Kidney (tissue), 14 donors: Measurements from ENCODE around the gene ARHGAP22. TPM values are rescaled to one million over a fixed set of nuclear protein-coding genes. Genes with fewer than 3 reads are reported as not detected.
A peak's percentile ranks its signal among the peaks of the same experiment; 100 is the strongest.

Experiments
- DNase-seq, 5 donors: peaks; one replicate each; pipeline ENCODE4 v3.0.0-alpha.2; 2013 to 2020
- FAIRE-seq: peaks from 2 replicates; lab custom pipeline; 2012; peaks lifted over from hg19 to GRCh38; lab: Jason Lieb, UNC
- H3K27ac ChIP-seq, 2 donors: one replicate each; pipeline ENCODE4 v1.7.0; 2013; ENCODE audit warnings: low read depth in 2 of 2, low read length in 2 of 2, inconsistent platforms in 1 of 2
- H3K27me3 ChIP-seq: one replicate; pipeline ENCODE4 v1.7.1; 2013; ENCODE audit warnings: low read length, inconsistent platforms; ENCODE audit not compliant: control insufficient read depth, insufficient read depth
- H3K36me3 ChIP-seq, 3 donors: one replicate each; pipeline versions ENCODE4 v1.7.0 to v1.7.1; 2013; ENCODE audit warnings: low read length in 3 of 3, control low read depth in 1 of 3, inconsistent platforms in 1 of 3; ENCODE audit not compliant: insufficient read depth in 3 of 3, control insufficient read depth in 2 of 3
- H3K4me1 ChIP-seq, 3 donors: one replicate each; pipeline versions ENCODE4 v1.7.0 to v1.7.1; 2013; ENCODE audit warnings: low read length in 3 of 3, inconsistent platforms in 1 of 3, low read depth in 1 of 3; ENCODE audit not compliant: control insufficient read depth in 2 of 3, insufficient read depth in 2 of 3
- H3K4me3 ChIP-seq, 3 donors: one replicate each; pipeline versions ENCODE4 v1.7.0 to v1.8.1; 2013; ENCODE audit warnings: low read length in 3 of 3, control low read depth in 1 of 3, inconsistent platforms in 1 of 3
- H3K9ac ChIP-seq, 3 donors: one replicate each; pipeline versions ENCODE4 v1.7.0 to v1.7.1; 2013; ENCODE audit warnings: low read length in 3 of 3, control low read depth in 1 of 3, inconsistent platforms in 1 of 3
- H3K9me3 ChIP-seq, 3 donors: one replicate each; pipeline versions ENCODE4 v1.7.0 to v1.7.1; 2013; ENCODE audit warnings: low read length in 3 of 3, control low read depth in 1 of 3, inconsistent platforms in 1 of 3; ENCODE audit not compliant: control insufficient read depth in 2 of 3, insufficient read depth in 1 of 3
- intact Hi-C: fragments of 100-400 bp; cut with DNase I; formaldehyde crosslinking; loops from one replicate; pipeline ENCODE4 v1.11.1; 2022
- polyA plus RNA-seq: library from polyadenylated mRNA; stranded (reverse); fragments of 350-450 nt; fragmentation: Illumina TruSeq; extraction: RNeasy Lipid Tissue Mini Kit (QIAGEN cat#74804); gene quantifications from one replicate; pipeline ENCODE4 v1.2.3, GENCODE V29; 2014; ENCODE audit warnings: low read depth, low replicate concordance; ENCODE audit not compliant: insufficient read depth
- total RNA-seq: library from RNA; stranded (reverse); fragmentation: NEBNext Ultra II Directional; extraction: Animal tissue kit (Norgen Biotek cat#: 25700); gene quantifications from one replicate; pipeline ENCODE4 v1.2.1, GENCODE V29; 2021
- TF ChIP-seq, protein P1 (sequence below): IDR thresholded peaks from 3 replicates; pipeline ENCODE4 v1.5.1; 2012; ENCODE audit warnings: mild to moderate bottlenecking, moderate library complexity, borderline replicate concordance; ENCODE audit not compliant: insufficient read depth; ENCODE audit errors: extremely low read depth
- donor health status: control.
- donor health status: control.
- donor health status: control.
- donor health status: control.
- donor health status: control.
- donor health status: DM: yes; HTN: yes; CAD: no.
- donor health status: Normal renal cell carcinoma (clear cell type).

ARHGAP22 gene
- total and polyA plus RNA-seq, 2 donors from 2014 or later: 0.62 to 6.6 TPM

DNA sequence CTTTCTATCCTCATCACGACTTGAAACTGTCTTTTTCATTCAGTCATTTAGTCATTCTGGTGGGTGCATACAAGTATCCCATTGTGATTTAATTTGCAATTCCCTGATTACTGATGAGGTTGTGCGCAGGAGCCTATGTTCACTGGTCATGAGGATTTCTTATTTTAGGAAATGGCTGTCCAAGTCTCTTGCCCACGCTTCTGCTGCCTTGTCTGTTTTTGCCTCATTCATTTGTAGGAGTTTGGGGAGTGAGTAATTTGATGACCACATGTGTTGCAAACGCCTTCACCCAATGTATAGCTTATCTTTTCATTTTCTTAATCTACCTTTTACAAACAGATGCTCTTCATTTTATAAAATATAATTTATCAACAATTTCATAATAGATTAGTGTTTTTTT lies 127.3 kb downstream of the ARHGAP22 start:
- Histone ChIP-seq H3K27ac (no peak overlapping the region), H3K4me1 (no peaks in the 10 kb centered on the region), H3K9me3 (no peaks in the 10 kb centered on the region), H3K4me3 (no peak overlapping the region), H3K36me3 (no peaks in the 10 kb centered on the region), H3K27me3 (no peaks in the 10 kb centered on the region), H3K9ac (no peak overlapping the region)
- TF ChIP-seq, protein P1, sequence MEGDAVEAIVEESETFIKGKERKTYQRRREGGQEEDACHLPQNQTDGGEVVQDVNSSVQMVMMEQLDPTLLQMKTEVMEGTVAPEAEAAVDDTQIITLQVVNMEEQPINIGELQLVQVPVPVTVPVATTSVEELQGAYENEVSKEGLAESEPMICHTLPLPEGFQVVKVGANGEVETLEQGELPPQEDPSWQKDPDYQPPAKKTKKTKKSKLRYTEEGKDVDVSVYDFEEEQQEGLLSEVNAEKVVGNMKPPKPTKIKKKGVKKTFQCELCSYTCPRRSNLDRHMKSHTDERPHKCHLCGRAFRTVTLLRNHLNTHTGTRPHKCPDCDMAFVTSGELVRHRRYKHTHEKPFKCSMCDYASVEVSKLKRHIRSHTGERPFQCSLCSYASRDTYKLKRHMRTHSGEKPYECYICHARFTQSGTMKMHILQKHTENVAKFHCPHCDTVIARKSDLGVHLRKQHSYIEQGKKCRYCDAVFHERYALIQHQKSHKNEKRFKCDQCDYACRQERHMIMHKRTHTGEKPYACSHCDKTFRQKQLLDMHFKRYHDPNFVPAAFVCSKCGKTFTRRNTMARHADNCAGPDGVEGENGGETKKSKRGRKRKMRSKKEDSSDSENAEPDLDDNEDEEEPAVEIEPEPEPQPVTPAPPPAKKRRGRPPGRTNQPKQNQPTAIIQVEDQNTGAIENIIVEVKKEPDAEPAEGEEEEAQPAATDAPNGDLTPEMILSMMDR: no peak
- FAIRE-seq: no peak
- intact Hi-C loops: no loop called here
- no peak for DNase-seq

- Histone ChIP-seq H3K36me3 (no peaks in the 10 kb centered on the region), H3K27me3 (no peaks in the 10 kb centered on the region), H3K9ac (no peak overlapping the region), H3K4me1 (no peaks in the 10 kb centered on the region), H3K27ac (no peak overlapping the region), H3K9me3 (no peaks in the 10 kb centered on the region), H3K4me3 (no peak overlapping the region)
- TF ChIP-seq, protein P1: no peak
- intact Hi-C loops: no loop called here
- DNase-seq (peak in 1 of 5 donors; percentile 4), FAIRE-seq (no peak)
These were observed 127.7 kb downstream of the ARHGAP22 start for GRCh38 chr10:48477141-48477540.

GRCh38 chr10:48476279-48476982 lies 128.4 kb downstream of the ARHGAP22 start:
- intact Hi-C loops: no loop called here
- Histone ChIP-seq H3K4me3 (no peak overlapping the region), H3K36me3 (no peaks in the 10 kb centered on the region), H3K9ac (no peak overlapping the region), H3K27me3 (no peaks in the 10 kb centered on the region), H3K27ac (no peak overlapping the region), H3K4me1 (no peaks in the 10 kb centered on the region), H3K9me3 (no peaks in the 10 kb centered on the region)
- TF ChIP-seq, protein P1: no peak
- DNase-seq: peak in 1 of 5 donors; percentile 10
- FAIRE-seq: no peak
